Central memory CD4-positive, alpha-beta T cell (primary cell): ENCODE measurements around the gene TAF6L.
"Not testable (repeated sequence)": the region's sequence is repeated elsewhere in the genome, so short reads cannot be mapped to it uniquely, and the experiment has no call there.

Experiments
- DNase-seq: peaks from one replicate; pipeline ENCODE4 v3.0.0; 2022

The TAF6L gene

GRCh38 chr11:62805961-62806441 lies 34.8 kb downstream of the TAF6L start:
- DNase-seq, result no peak

- no peak for DNase-seq
These were observed 35.5 kb downstream of the TAF6L start for GRCh38 chr11:62806611-62807121.

- no peak for DNase-seq
These were observed 39.6 kb downstream of the TAF6L start for GRCh38 chr11:62810748-62811147.

- no peak for DNase-seq
These were observed 40.5 kb downstream of the TAF6L start for GRCh38 chr11:62811659-62812058.

GRCh38 chr11:62816557-62816956 lies 45.4 kb downstream of the TAF6L start:
- no peak for DNase-seq

GRCh38 chr11:62817129-62817528 lies 45.9 kb downstream of the TAF6L start:
- DNase-seq, result no peak

- no peak for DNase-seq
These were observed 52.5 kb downstream of the TAF6L start for GRCh38 chr11:62823677-62824076.

GRCh38 chr11:62828130-62828529 lies 56.9 kb downstream of the TAF6L start:
- not testable (repeated sequence) for DNase-seq

GRCh38 chr11:62830904-62831519 lies 59.8 kb downstream of the TAF6L start:
- no peak for DNase-seq

GRCh38 chr11:62831520-62832335 lies 60.5 kb downstream of the TAF6L start, which contains the start of gene STX5:
Gene STX5, minus strand, starts transcription at chr11:62832051. Its CDS starts 808 bp downstream, at chr11:62831243.
- peak; percentile 99 for DNase-seq

GRCh38 chr11:62832336-62833234 lies 61.4 kb downstream of the TAF6L start, which contains the start of gene TEX54:
Gene TEX54, minus strand, starts transcription at chr11:62832841.
- no peak for DNase-seq

GRCh38 chr11:62835336-62835735 lies 64.1 kb downstream of the TAF6L start:
- no peak for DNase-seq
